ENCODE measurements around the gene PCDH9. TPM values are rescaled to one million over a fixed set of nuclear protein-coding genes. Genes with fewer than 3 reads are reported as not detected.

PCDH9 gene
- total and polyA plus RNA-seq, 8 donors: 2.0 to 11.6 (median 3.1) TPM

DNA sequence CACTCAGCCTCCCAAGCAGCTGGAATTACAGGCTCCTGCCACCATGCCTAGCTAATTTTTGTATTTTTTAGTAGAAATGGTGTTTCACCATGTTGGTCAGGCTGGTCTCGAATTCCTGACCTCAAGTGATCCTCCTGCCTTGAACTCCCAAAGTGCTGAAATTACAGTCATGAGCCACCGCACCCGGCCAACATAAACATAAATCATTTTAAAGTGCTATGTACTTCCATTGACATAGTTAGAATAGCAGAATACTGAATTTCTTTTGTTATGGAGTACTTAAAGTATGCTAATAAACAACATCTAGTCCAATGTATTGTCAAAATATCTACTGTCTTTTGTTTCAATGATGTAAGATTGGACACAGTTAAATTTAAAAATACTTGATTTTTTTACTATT lies 539.0 kb downstream of the PCDH9 start:
- Histone ChIP-seq H3K27me3 (no peaks in the 10 kb centered on the region), H3K4me1 (no peaks in the 10 kb centered on the region), H3K4me3 (no peak overlapping the region), H3K9me3 (no peaks in the 10 kb centered on the region), H3K36me3 (no peaks in the 10 kb centered on the region), H3K27ac (no peak overlapping the region)
- intact Hi-C loops (cut with DNase I): no loop called here
- ATAC-seq (no peak), DNase-seq (no peak)
- TF ChIP-seq, protein P1, sequence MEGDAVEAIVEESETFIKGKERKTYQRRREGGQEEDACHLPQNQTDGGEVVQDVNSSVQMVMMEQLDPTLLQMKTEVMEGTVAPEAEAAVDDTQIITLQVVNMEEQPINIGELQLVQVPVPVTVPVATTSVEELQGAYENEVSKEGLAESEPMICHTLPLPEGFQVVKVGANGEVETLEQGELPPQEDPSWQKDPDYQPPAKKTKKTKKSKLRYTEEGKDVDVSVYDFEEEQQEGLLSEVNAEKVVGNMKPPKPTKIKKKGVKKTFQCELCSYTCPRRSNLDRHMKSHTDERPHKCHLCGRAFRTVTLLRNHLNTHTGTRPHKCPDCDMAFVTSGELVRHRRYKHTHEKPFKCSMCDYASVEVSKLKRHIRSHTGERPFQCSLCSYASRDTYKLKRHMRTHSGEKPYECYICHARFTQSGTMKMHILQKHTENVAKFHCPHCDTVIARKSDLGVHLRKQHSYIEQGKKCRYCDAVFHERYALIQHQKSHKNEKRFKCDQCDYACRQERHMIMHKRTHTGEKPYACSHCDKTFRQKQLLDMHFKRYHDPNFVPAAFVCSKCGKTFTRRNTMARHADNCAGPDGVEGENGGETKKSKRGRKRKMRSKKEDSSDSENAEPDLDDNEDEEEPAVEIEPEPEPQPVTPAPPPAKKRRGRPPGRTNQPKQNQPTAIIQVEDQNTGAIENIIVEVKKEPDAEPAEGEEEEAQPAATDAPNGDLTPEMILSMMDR (IDR thresholded peaks at IDR 0.05): no peak

DNA sequence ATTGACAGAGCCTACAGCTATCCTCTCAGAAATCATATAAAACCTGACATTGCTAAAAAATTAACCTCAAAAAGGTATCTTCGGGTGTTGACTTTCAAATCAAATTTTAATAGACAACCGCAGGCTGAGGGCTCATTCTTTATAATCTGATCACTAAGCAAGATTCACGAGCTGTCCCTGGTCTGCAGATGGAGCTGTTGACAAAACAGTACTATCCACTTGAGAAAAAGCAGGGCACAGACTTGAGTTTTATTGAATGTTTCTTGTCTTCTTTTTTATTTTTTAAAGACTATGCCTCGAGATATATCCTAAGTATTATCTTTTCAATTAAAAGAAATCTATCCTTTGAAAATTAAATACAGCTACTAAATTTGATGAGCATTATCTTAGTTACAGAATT lies 540.5 kb downstream of the PCDH9 start:
- ATAC-seq: no peak
- DNase-seq: peak in 1 of 4 donors; percentile 30

DNA sequence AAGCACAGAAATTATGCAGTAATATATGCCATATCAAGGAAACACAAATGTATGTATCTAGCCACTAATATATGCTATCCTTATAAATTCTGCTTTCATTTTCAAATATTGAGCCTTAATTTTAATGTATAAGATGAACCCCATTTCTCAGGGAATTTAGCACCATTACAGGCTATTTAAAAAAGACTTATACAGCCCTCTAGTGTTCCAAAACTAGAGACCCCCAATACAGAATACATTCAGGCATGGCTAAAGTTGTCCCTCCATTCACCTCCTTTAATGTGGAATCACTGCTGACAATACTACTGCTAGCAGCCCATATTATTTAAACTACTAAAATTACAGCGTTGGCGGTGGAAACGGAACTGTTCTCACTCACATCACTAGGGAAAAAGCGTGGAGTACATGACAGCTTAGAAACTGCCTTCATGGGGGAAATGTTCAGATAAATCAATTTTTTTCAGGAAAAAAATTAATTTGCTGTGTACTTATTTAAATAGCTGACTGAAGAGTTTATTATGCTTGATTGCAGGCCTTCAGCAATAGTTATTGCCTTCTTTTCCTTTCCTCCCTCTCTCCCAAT lies 541.0 kb downstream of the PCDH9 start:
- Histone ChIP-seq H3K9me3 (peaks cover 0 to 17% of the 10 kb centered on the region in 2 donors), H3K4me1 (no peaks in the 10 kb centered on the region), H3K27me3 (no peaks in the 10 kb centered on the region), H3K27ac (no peak overlapping the region), H3K36me3 (no peaks in the 10 kb centered on the region), H3K4me3 (no peak overlapping the region)
- TF ChIP-seq, protein P1 (IDR thresholded peaks at IDR 0.05): no peak
- ATAC-seq (no peak), DNase-seq (peak in 1 of 4 donors; percentile 4)
- intact Hi-C loops (cut with DNase I): no loop called here

More for the DNA sequence above, 540.5 kb downstream of the PCDH9 start:
- H3K4me3 ChIP-seq: no peak overlapping the region
- no peaks in the 10 kb centered on the region for H3K4me1 ChIP-seq
- intact Hi-C loops (cut with DNase I): no loop called here
- no peaks in the 10 kb centered on the region for H3K27me3 ChIP-seq
- H3K9me3 ChIP-seq: peaks cover 0 to 13% of the 10 kb centered on the region in 2 donors
- TF ChIP-seq, protein P1 (IDR thresholded peaks at IDR 0.05): no peak
- no peaks in the 10 kb centered on the region for H3K36me3 ChIP-seq
- no peak overlapping the region for H3K27ac ChIP-seq

DNA sequence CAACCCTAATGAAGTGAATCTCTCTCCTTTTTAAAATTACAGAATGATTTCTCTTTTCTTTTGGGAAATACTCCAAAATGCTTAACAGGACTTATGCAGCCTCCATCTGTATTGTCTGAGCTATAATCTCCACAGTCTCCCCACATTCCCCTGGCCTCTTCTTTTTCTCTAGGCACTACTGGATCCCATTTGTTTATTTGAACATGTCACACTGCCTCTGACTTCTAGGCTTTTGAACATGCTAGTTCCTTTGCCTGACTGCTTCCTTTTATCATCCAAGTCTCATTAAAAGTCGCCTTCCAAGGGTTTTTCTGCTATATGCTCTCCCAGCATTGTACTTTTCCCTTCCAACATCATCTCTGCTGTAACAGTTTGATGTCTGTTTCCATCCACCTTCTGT lies 548.7 kb downstream of the PCDH9 start:
- no peaks in the 10 kb centered on the region for H3K36me3 ChIP-seq
- intact Hi-C loops (cut with DNase I): no loop called here
- H3K27ac ChIP-seq: no peak overlapping the region
- no peaks in the 10 kb centered on the region for H3K27me3 ChIP-seq
- H3K4me1 ChIP-seq: no peaks in the 10 kb centered on the region
- peaks cover 0 to 17% of the 10 kb centered on the region in 2 donors for H3K9me3 ChIP-seq
- TF ChIP-seq, protein P1 (IDR thresholded peaks at IDR 0.05): no peak
- no peak overlapping the region for H3K4me3 ChIP-seq
- ATAC-seq (no peak), DNase-seq (peak in 2 of 4 donors; percentile 44 to 58)

DNA sequence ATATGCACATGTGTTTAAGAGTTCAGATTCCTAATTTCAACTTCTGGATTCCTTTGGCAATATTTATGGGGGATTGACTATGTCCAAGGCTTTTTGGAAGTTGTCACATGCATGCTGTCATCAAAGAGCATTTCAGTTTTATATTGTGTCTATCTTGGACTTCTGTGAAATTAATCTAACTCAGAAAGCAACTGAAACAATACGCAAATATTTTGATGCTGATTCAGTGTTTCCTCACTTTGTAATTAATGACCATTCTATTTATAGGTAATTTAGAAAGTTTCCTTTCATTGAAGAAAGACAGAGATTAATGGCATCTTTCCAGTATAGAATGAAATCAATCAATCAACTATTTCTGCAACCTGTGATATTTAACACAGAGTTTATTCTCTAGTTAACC lies 550.1 kb downstream of the PCDH9 start:
- Histone ChIP-seq H3K9me3 (peaks cover 0 to 8% of the 10 kb centered on the region in 2 donors), H3K4me1 (no peaks in the 10 kb centered on the region), H3K27me3 (no peaks in the 10 kb centered on the region), H3K27ac (no peak overlapping the region), H3K36me3 (no peaks in the 10 kb centered on the region), H3K4me3 (no peak overlapping the region)
- intact Hi-C loops (cut with DNase I): no loop called here
- no peak for DNase-seq
- ATAC-seq: no peak
- TF ChIP-seq, protein P1 (IDR thresholded peaks at IDR 0.05): no peak

Data from left lung (tissue), 10 donors.